OCI-LY1 (cell line): ENCODE data around the gene MLLT6.

Source experiments
- EZH2 ChIP-seq: fragments of 200-600 bp; sonication (generic), shearing (Covaris generic); IDR thresholded peaks from 2 replicates; pipeline ENCODE4 v1.8.0; 2017; ENCODE audit warnings: borderline replicate concordance, mixed run types, mild to moderate bottlenecking, antibody characterized with exemption, low read length, moderate library complexity, mixed read lengths
- TF ChIP-seq, protein P1 (sequence below): fragments of 200-600 bp; sonication (generic), shearing (Covaris generic); IDR thresholded peaks from 2 replicates; pipeline ENCODE4 v1.5.1; 2017; ENCODE audit warnings: mild to moderate bottlenecking, antibody characterized with exemption, low read length, moderate library complexity, mixed read lengths

GRCh38 chr17:38691154-38691553 lies 13.9 kb upstream of the MLLT6 start:
- TF ChIP-seq, protein P1, sequence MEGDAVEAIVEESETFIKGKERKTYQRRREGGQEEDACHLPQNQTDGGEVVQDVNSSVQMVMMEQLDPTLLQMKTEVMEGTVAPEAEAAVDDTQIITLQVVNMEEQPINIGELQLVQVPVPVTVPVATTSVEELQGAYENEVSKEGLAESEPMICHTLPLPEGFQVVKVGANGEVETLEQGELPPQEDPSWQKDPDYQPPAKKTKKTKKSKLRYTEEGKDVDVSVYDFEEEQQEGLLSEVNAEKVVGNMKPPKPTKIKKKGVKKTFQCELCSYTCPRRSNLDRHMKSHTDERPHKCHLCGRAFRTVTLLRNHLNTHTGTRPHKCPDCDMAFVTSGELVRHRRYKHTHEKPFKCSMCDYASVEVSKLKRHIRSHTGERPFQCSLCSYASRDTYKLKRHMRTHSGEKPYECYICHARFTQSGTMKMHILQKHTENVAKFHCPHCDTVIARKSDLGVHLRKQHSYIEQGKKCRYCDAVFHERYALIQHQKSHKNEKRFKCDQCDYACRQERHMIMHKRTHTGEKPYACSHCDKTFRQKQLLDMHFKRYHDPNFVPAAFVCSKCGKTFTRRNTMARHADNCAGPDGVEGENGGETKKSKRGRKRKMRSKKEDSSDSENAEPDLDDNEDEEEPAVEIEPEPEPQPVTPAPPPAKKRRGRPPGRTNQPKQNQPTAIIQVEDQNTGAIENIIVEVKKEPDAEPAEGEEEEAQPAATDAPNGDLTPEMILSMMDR: no peak
- no peak for TF ChIP-seq EZH2
